ENCODE measurements around the gene BABAM2. TPM values are rescaled to one million over a fixed set of nuclear protein-coding genes. Genes with fewer than 3 reads are reported as not detected.

The BABAM2 gene
- total and polyA plus RNA-seq, 7 experiments from 2014 or later: 34.2 to 58.2 (median 44.2) TPM

DNA sequence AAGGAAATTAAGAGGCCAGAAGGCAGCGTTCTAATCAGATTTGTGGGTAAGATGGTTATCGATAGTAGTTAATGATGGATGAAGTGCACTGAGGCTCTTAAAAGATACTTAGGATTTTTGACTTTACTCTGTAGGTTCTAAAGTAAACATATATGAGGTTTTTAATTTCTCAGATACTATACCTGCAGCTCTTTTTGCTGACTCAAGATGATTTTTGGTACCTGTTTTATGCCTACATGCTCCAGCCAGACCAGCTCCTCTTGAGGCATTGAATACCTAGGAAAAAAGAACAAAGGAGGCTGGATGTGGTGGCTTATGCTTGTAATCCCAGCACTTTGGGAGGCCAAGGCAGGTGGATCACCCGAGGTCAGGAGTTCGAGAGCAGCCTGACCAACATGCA is 260.5 kb downstream of the BABAM2 start:
- intact Hi-C loops (cut with micrococcal nuclease): no loop called here
- Histone ChIP-seq H3K36me3 (ENCODE audit: control insufficient read depth in 2 of 3, insufficient read depth in 3 of 3, low read length in 3 of 3) (no peaks in the 10 kb centered on the region), H3K9me3 (ENCODE audit: control insufficient read depth in 2 of 3, low read length in 3 of 3) (peaks cover 0 to 7% (median 0%) of the 10 kb centered on the region in 3 experiments), H3K4me1 (ENCODE audit: control insufficient read depth in 2 of 2, insufficient read depth in 2 of 2, low read length in 2 of 2) (no peaks in the 10 kb centered on the region), H3K27ac (ENCODE audit: low read depth, low read length) (no peak overlapping the region), H3K4me3 (ENCODE audit: low read length) (no peak overlapping the region), H3K27me3 (ENCODE audit: control insufficient read depth in 2 of 2, insufficient read depth in 2 of 2, low read length in 2 of 2) (no peaks in the 10 kb centered on the region)
- POLR2A ChIA-PET: no interaction called here
- ATAC-seq (no peak), DNase-seq (no peak)
- H3K4me1 Mint-ChIP-seq: no peaks in the 10 kb centered on the region
- no peaks in the 10 kb centered on the region for H3K27me3 Mint-ChIP-seq
- no peak overlapping the region for H3K4me3 Mint-ChIP-seq
- no peak overlapping the region for H3K27ac Mint-ChIP-seq
- H3K9me3 Mint-ChIP-seq: peaks cover 4 to 27% (median 18%) of the 10 kb centered on the region in 11 donors
- peaks cover 11 to 68% (median 58%) of the 10 kb centered on the region in 5 donors for H3K36me3 Mint-ChIP-seq
- CTCF ChIA-PET: no interaction called here

DNA sequence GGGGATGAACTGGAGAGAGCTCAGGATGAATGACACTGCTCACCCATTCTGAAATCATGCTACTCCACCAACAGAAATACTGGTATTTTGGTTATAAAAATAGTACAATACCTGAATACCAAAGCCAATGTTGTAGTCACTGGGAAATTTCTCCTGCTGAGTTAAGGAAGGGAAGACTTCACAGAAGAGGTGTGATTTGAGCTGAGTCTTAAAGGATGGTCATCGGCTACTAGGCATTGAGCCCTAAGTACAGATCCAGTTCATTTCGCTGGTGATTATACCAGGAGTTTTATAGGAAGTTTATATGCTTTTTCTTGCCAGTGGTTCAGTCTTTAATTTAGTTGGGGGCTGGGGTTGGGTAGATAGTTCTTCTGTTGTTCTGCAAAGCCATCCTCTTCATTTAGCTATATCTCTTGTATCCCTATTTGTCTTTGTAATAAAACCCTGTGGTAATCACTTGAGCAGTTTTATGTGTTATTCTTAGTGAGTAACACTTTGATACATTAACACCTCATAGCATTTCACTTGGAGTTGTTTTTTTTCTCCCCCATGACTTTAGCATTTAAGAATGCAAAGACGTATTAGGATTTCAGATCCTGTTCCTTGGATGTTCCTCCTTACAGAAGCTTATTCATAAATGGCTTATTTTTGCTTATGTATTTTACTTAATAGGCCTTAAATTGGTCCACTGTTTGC is 262.2 kb downstream of the BABAM2 start:
- H3K27ac Mint-ChIP-seq: no peak overlapping the region
- no peaks in the 10 kb centered on the region for H3K4me1 Mint-ChIP-seq
- POLR2A ChIA-PET: interaction anchor here (0.8 kb wide), 1 partner anchor 101 kb away, joined by 3 read pairs; no protein-coding TSS in a partner anchor
- ATAC-seq (no peak), DNase-seq (no peak)
- no peak overlapping the region for H3K4me3 Mint-ChIP-seq
- H3K27me3 ChIP-seq (ENCODE audit: control insufficient read depth in 2 of 2, insufficient read depth in 2 of 2, low read length in 2 of 2): no peaks in the 10 kb centered on the region
- CTCF ChIA-PET: no interaction called here
- H3K4me1 ChIP-seq (ENCODE audit: control insufficient read depth in 2 of 2, insufficient read depth in 2 of 2, low read length in 2 of 2): no peaks in the 10 kb centered on the region
- intact Hi-C loops (cut with micrococcal nuclease): no loop called here
- peaks cover 6 to 29% (median 19%) of the 10 kb centered on the region in 11 donors for H3K9me3 Mint-ChIP-seq
- no peaks in the 10 kb centered on the region for H3K27me3 Mint-ChIP-seq
- H3K36me3 Mint-ChIP-seq: peaks cover 11 to 72% (median 64%) of the 10 kb centered on the region in 5 donors
- peaks cover 0 to 8% (median 0%) of the 10 kb centered on the region in 3 experiments for H3K9me3 ChIP-seq (ENCODE audit: control insufficient read depth in 2 of 3, low read length in 3 of 3)
- no peak overlapping the region for H3K4me3 ChIP-seq (ENCODE audit: low read length)
- no peaks in the 10 kb centered on the region for H3K36me3 ChIP-seq (ENCODE audit: control insufficient read depth in 2 of 3, insufficient read depth in 3 of 3, low read length in 3 of 3)
- no peak overlapping the region for H3K27ac ChIP-seq (ENCODE audit: low read depth, low read length)

DNA sequence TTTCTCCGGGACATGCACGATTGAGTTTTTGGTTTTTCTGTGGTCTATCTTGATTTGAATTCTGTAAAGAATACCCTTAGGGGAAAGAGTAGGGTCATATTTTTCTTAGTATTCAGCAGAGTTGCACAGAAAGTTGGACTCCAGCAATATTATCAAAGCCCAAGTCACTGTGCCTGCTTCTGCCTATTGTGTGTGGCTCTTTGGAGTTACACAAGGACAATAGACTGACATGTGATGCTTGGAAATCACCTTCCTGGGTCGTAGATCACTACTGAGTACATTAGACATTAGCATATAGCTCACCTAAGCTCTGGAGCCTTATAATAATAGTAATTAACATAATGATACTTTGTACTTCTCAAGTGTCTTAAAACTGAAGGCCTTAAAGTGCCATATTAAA is 263.3 kb downstream of the BABAM2 start:
- Mint-ChIP-seq H3K27me3 (no peaks in the 10 kb centered on the region), H3K4me3 (no peak overlapping the region), H3K9me3 (peaks cover 6 to 29% (median 19%) of the 10 kb centered on the region in 11 donors), H3K4me1 (no peaks in the 10 kb centered on the region), H3K27ac (no peak overlapping the region), H3K36me3 (peaks cover 8 to 74% (median 72%) of the 10 kb centered on the region in 5 donors)
- intact Hi-C loops (cut with micrococcal nuclease): no loop called here
- ATAC-seq (no peak), DNase-seq (no peak)
- CTCF ChIA-PET: no interaction called here
- H3K27ac ChIP-seq (ENCODE audit: low read depth, low read length): no peak overlapping the region
- no peak overlapping the region for H3K4me3 ChIP-seq (ENCODE audit: low read length)
- POLR2A ChIA-PET: no interaction called here
- no peaks in the 10 kb centered on the region for H3K4me1 ChIP-seq (ENCODE audit: control insufficient read depth in 2 of 2, insufficient read depth in 2 of 2, low read length in 2 of 2)
- peaks cover 0 to 8% (median 0%) of the 10 kb centered on the region in 3 experiments for H3K9me3 ChIP-seq (ENCODE audit: control insufficient read depth in 2 of 3, low read length in 3 of 3)
- H3K36me3 ChIP-seq (ENCODE audit: control insufficient read depth in 2 of 3, insufficient read depth in 3 of 3, low read length in 3 of 3): no peaks in the 10 kb centered on the region
- no peaks in the 10 kb centered on the region for H3K27me3 ChIP-seq (ENCODE audit: control insufficient read depth in 2 of 2, insufficient read depth in 2 of 2, low read length in 2 of 2)

DNA sequence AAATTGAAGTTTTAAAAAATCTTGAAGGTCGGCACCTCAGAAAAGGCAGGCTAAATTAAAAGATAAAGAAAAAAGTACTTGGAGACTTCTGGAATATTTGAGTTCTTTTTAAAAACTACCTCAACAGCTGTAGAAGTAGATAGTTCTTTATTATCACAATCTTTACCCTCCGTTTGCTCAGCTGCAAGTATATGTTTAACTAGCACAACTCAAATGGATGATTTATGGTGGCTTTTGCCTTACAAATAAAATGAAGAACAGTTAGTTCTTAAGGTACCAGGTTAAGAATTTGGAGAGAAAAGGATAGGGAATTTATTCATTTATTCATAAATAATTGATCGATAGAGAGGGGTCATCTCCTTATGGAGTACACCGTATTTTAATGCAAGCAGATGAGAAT is 264.6 kb downstream of the BABAM2 start:
- ATAC-seq (no peak), DNase-seq (no peak)
- intact Hi-C loops (cut with micrococcal nuclease): no loop called here
- Histone ChIP-seq H3K36me3 (ENCODE audit: control insufficient read depth in 2 of 3, insufficient read depth in 3 of 3, low read length in 3 of 3) (no peaks in the 10 kb centered on the region), H3K4me1 (ENCODE audit: control insufficient read depth in 2 of 2, insufficient read depth in 2 of 2, low read length in 2 of 2) (no peaks in the 10 kb centered on the region), H3K27me3 (ENCODE audit: control insufficient read depth in 2 of 2, insufficient read depth in 2 of 2, low read length in 2 of 2) (no peaks in the 10 kb centered on the region), H3K27ac (ENCODE audit: low read depth, low read length) (no peak overlapping the region), H3K4me3 (ENCODE audit: low read length) (no peak overlapping the region), H3K9me3 (ENCODE audit: control insufficient read depth in 2 of 3, low read length in 3 of 3) (peaks cover 0 to 8% (median 0%) of the 10 kb centered on the region in 3 experiments)
- Mint-ChIP-seq H3K27ac (no peak overlapping the region), H3K36me3 (peaks cover 13 to 73% (median 70%) of the 10 kb centered on the region in 5 donors), H3K4me1 (no peaks in the 10 kb centered on the region), H3K9me3 (peaks cover 6 to 29% (median 19%) of the 10 kb centered on the region in 11 donors), H3K4me3 (no peak overlapping the region), H3K27me3 (no peaks in the 10 kb centered on the region)
- ChIA-PET CTCF (no interaction called here), POLR2A (no interaction called here)

DNA sequence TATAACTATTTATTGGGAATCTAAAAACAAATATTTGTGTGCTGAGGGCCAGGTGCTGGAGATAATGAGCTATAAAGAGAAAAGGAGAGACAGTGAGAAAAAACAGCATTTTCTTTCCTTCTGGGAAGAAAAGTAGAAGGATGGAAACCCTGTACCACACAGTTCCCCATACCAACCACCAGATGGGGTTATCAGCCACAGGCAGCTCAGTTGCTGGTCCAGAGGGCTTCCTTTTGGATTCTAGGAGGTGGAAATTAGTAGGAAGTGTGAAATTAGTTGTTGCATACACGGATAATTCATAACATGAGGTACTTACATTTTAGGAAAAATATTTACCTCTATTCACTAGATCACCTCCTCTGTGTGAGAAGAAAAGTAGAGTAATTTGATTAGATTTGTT is 265.1 kb downstream of the BABAM2 start:
- Mint-ChIP-seq H3K27ac (no peak overlapping the region), H3K27me3 (no peaks in the 10 kb centered on the region), H3K4me1 (no peaks in the 10 kb centered on the region), H3K9me3 (peaks cover 6 to 29% (median 19%) of the 10 kb centered on the region in 11 donors), H3K4me3 (no peak overlapping the region), H3K36me3 (peaks cover 13 to 72% (median 68%) of the 10 kb centered on the region in 5 donors)
- intact Hi-C loops (cut with micrococcal nuclease): no loop called here
- Histone ChIP-seq H3K27ac (ENCODE audit: low read depth, low read length) (no peak overlapping the region), H3K4me1 (ENCODE audit: control insufficient read depth in 2 of 2, insufficient read depth in 2 of 2, low read length in 2 of 2) (no peaks in the 10 kb centered on the region), H3K4me3 (ENCODE audit: low read length) (no peak overlapping the region), H3K36me3 (ENCODE audit: control insufficient read depth in 2 of 3, insufficient read depth in 3 of 3, low read length in 3 of 3) (no peaks in the 10 kb centered on the region), H3K9me3 (ENCODE audit: control insufficient read depth in 2 of 3, low read length in 3 of 3) (peaks cover 0 to 8% (median 0%) of the 10 kb centered on the region in 3 experiments), H3K27me3 (ENCODE audit: control insufficient read depth in 2 of 2, insufficient read depth in 2 of 2, low read length in 2 of 2) (no peaks in the 10 kb centered on the region)
- no peak for DNase-seq
- ChIA-PET CTCF (no interaction called here), POLR2A (no interaction called here)
- no peak for ATAC-seq

DNA sequence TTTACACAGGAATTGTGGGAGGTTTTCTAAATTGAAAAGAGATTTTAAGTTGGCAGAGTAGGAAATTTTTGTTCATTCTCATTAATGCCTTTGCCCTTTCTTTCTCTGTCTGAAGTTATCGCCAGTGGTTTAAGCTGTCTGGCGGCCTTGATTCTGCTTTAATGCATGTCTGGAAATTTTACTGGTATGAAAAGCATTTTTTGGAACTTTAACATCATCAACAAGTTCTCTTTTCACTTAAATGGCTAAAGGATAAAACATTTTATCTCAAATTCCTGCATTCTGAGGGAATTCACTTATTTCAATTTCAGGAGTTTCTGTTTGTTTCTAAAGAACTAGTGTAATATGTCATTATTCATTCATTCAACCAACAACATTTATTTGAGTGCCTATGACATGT is 268.3 kb downstream of the BABAM2 start:
- no peaks in the 10 kb centered on the region for H3K4me1 ChIP-seq (ENCODE audit: control insufficient read depth in 2 of 2, insufficient read depth in 2 of 2, low read length in 2 of 2)
- no peak overlapping the region for H3K4me3 ChIP-seq (ENCODE audit: low read length)
- H3K36me3 ChIP-seq (ENCODE audit: control insufficient read depth in 2 of 3, insufficient read depth in 3 of 3, low read length in 3 of 3): no peaks in the 10 kb centered on the region
- intact Hi-C loops (cut with micrococcal nuclease): no loop called here
- DNase-seq (no peak), ATAC-seq (no peak)
- Mint-ChIP-seq H3K4me1 (peaks cover 0 to 1% (median 0%) of the 10 kb centered on the region in 7 donors), H3K27me3 (no peaks in the 10 kb centered on the region), H3K27ac (no peak overlapping the region), H3K36me3 (peaks cover 13 to 55% (median 49%) of the 10 kb centered on the region in 5 donors), H3K9me3 (peaks cover 6 to 25% (median 19%) of the 10 kb centered on the region in 11 donors), H3K4me3 (no peak overlapping the region)
- peaks cover 0 to 8% (median 0%) of the 10 kb centered on the region in 3 experiments for H3K9me3 ChIP-seq (ENCODE audit: control insufficient read depth in 2 of 3, low read length in 3 of 3)
- ChIA-PET POLR2A (no interaction called here), CTCF (no interaction called here)
- H3K27ac ChIP-seq (ENCODE audit: low read depth, low read length): no peak overlapping the region
- H3K27me3 ChIP-seq (ENCODE audit: control insufficient read depth in 2 of 2, insufficient read depth in 2 of 2, low read length in 2 of 2): no peaks in the 10 kb centered on the region

DNA sequence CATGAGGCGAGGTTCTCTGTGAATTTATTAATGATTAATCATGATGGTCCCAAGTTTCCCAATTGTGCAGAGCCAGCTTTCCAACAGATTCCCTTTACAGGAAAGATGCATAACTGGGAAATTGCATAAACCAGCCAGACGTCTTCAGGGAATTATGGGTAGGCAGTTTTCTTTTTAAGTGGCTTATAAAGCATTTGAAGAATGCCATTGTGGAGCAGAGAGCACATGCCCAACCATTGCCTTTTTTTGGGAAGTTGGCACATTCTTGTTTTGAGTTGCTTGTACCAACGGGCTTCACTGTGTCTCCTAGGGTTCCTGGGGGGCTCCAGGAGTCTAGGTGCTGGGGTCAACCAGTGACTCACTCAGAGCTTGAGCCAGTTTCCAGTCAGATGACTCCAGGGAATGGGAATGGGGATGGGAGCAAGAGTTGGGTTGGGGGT is 270.5 kb downstream of the BABAM2 start:
- H3K4me3 Mint-ChIP-seq: no peak overlapping the region
- Histone ChIP-seq H3K27ac (ENCODE audit: low read depth, low read length) (no peak overlapping the region), H3K27me3 (ENCODE audit: control insufficient read depth in 2 of 2, insufficient read depth in 2 of 2, low read length in 2 of 2) (no peaks in the 10 kb centered on the region), H3K36me3 (ENCODE audit: control insufficient read depth in 2 of 3, insufficient read depth in 3 of 3, low read length in 3 of 3) (peaks cover 0 to 6% (median 0%) of the 10 kb centered on the region in 3 experiments), H3K4me3 (ENCODE audit: low read length) (no peak overlapping the region), H3K9me3 (ENCODE audit: control insufficient read depth in 2 of 3, low read length in 3 of 3) (peaks cover 0 to under 1% (median 0%) of the 10 kb centered on the region in 3 experiments), H3K4me1 (ENCODE audit: control insufficient read depth in 2 of 2, insufficient read depth in 2 of 2, low read length in 2 of 2) (no peaks in the 10 kb centered on the region)
- ATAC-seq: no peak
- no peak overlapping the region for H3K27ac Mint-ChIP-seq
- H3K27me3 Mint-ChIP-seq: no peaks in the 10 kb centered on the region
- no peak for DNase-seq
- peaks cover 0 to 7% (median 0%) of the 10 kb centered on the region in 7 donors for H3K4me1 Mint-ChIP-seq
- peaks cover 0 to 8% (median 2%) of the 10 kb centered on the region in 11 donors for H3K9me3 Mint-ChIP-seq
- ChIA-PET CTCF (interaction anchor here (0.5 to 0.6 kb wide), 2 partner anchors 15 to 249 kb away, joined by 3 read pairs; no protein-coding TSS in a partner anchor), POLR2A (no interaction called here)
- intact Hi-C loops (cut with micrococcal nuclease): no loop called here
- peaks cover 6 to 46% (median 35%) of the 10 kb centered on the region in 5 donors for H3K36me3 Mint-ChIP-seq
